ENCODE results near the gene PLEKHD1. TPM values are rescaled to one million over a fixed set of nuclear protein-coding genes. Genes with fewer than 3 reads are reported as not detected.

PLEKHD1 gene
- under 0.01 TPM in 2 replicates for total RNA-seq

DNA sequence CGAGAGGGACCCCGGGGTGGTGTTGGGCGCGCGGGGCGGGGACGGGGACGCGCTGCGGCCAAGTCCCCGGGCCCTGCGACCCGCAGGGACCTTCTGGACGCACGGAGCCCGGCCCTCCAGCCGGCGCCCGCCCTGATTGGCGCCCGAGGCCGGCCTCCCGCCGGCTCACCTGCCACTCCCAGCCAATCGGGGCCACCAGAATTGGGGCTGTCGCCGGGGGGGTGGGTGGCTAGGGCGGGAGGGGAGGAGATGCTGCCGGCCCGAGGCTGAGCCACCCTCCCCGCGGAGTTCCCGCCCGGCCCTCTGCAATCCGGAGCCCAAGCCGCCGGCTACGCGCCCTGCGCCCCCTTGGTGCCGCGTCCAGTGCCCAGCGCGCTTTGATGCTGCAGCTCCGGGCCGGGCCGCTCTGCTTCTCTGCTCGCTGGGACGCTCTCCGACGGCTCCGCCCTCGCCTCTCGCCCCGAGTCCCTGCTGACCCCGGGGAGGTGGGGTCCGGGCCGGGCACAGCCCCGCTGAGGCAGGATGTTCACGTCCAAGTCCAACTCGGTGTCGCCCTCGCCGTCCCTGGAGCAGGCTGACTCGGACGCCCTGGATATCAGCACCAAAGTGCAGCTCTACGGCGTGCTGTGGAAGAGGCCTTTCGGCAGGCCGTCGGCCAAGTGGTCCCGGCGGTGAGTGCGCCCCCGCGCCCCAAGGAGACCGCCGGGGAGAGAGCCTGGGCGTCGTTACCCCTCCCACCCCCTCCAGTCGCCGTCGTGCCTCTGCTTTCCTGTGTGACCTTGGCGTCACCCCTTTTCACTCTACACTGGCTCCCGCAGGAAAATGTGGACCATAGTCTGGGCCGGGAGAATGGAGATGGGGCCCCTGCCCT, at the start of gene PLEKHD1:
TSS of gene PLEKHD1 (plus strand) at position 285 of the 871 bp plus-strand sequence. CDS start at position 523, 238 bp downstream.
- H3K79me2 ChIP-seq (ENCODE audit: insufficient read depth, low read length), result no peaks in the 10 kb centered on the region
- H3K4me3 ChIP-seq (ENCODE audit: insufficient read depth, low read length), result peak within 1 kb of the TSS; percentile 22
- DNase-seq (ENCODE audit: insufficient read length, low spot score, missing footprints), result no peak
- no peaks in the 10 kb centered on the region for H4K20me1 ChIP-seq (ENCODE audit: insufficient read depth, low read length)
- H2AFZ ChIP-seq (ENCODE audit: low read length), result no peak within 1 kb of the TSS
- H3K27ac ChIP-seq (ENCODE audit: low read depth, low read length), result no peak within 1 kb of the TSS
- no peak within 1 kb of the TSS for H3K4me2 ChIP-seq (ENCODE audit: insufficient read depth, low read length)
- no peaks in the 10 kb centered on the region for H3K36me3 ChIP-seq (ENCODE audit: insufficient read depth, low read length)
- peaks cover 70% of the 10 kb centered on the region for H3K27me3 ChIP-seq (ENCODE audit: insufficient read depth, low read length)
- no peak for TF ChIP-seq CTCF (IDR thresholded peaks at IDR 0.05; ENCODE audit: extremely low read depth, low read depth, low read length)
- no peaks in the 10 kb centered on the region for H3K9me3 ChIP-seq (ENCODE audit: low read depth, low read length)
- H3K4me1 ChIP-seq (ENCODE audit: insufficient read depth, low read length), result no peaks in the 10 kb centered on the region

- H4K20me1 ChIP-seq (ENCODE audit: insufficient read depth, low read length), result peaks cover 15% of the 10 kb centered on the region
- no peak for DNase-seq (ENCODE audit: insufficient read length, low spot score, missing footprints)
- no peaks in the 10 kb centered on the region for H3K27me3 ChIP-seq (ENCODE audit: insufficient read depth, low read length)
- TF ChIP-seq CTCF (IDR thresholded peaks at IDR 0.05; ENCODE audit: extremely low read depth, low read depth, low read length), result no peak
- H2AFZ ChIP-seq (ENCODE audit: low read length), result no peak overlapping the region
- H3K27ac ChIP-seq (ENCODE audit: low read depth, low read length), result no peak overlapping the region
- no peak overlapping the region for H3K4me3 ChIP-seq (ENCODE audit: insufficient read depth, low read length)
- H3K4me1 ChIP-seq (ENCODE audit: insufficient read depth, low read length), result no peaks in the 10 kb centered on the region
- peaks cover 4% of the 10 kb centered on the region for H3K36me3 ChIP-seq (ENCODE audit: insufficient read depth, low read length)
- H3K4me2 ChIP-seq (ENCODE audit: insufficient read depth, low read length), result no peak overlapping the region
- peaks cover 50% of the 10 kb centered on the region for H3K79me2 ChIP-seq (ENCODE audit: insufficient read depth, low read length)
- no peaks in the 10 kb centered on the region for H3K9me3 ChIP-seq (ENCODE audit: low read depth, low read length)
Observed at GRCh38 chr14:69439521-69440270, 44.8 kb upstream of the PLEKHD1 start.

GRCh38 chr14:69441948-69442347, 42.6 kb upstream of the PLEKHD1 start:
- TF ChIP-seq CTCF (IDR thresholded peaks at IDR 0.05; ENCODE audit: extremely low read depth, low read depth, low read length), result no peak
- no peak overlapping the region for H3K4me2 ChIP-seq (ENCODE audit: insufficient read depth, low read length)
- no peaks in the 10 kb centered on the region for H3K27me3 ChIP-seq (ENCODE audit: insufficient read depth, low read length)
- no peak overlapping the region for H2AFZ ChIP-seq (ENCODE audit: low read length)
- H3K4me3 ChIP-seq (ENCODE audit: insufficient read depth, low read length), result no peak overlapping the region
- H3K4me1 ChIP-seq (ENCODE audit: insufficient read depth, low read length), result no peaks in the 10 kb centered on the region
- no peak overlapping the region for H3K27ac ChIP-seq (ENCODE audit: low read depth, low read length)
- H4K20me1 ChIP-seq (ENCODE audit: insufficient read depth, low read length), result peaks cover 2% of the 10 kb centered on the region
- no peaks in the 10 kb centered on the region for H3K9me3 ChIP-seq (ENCODE audit: low read depth, low read length)
- DNase-seq (ENCODE audit: insufficient read length, low spot score, missing footprints), result peak; percentile 17
- peaks cover 37% of the 10 kb centered on the region for H3K79me2 ChIP-seq (ENCODE audit: insufficient read depth, low read length)
- H3K36me3 ChIP-seq (ENCODE audit: insufficient read depth, low read length), result peaks cover 4% of the 10 kb centered on the region

GRCh38 chr14:69443296-69443805, 41.2 kb upstream of the PLEKHD1 start:
- DNase-seq (ENCODE audit: insufficient read length, low spot score, missing footprints), result no peak
- no peaks in the 10 kb centered on the region for H3K4me1 ChIP-seq (ENCODE audit: insufficient read depth, low read length)
- peaks cover 28% of the 10 kb centered on the region for H3K79me2 ChIP-seq (ENCODE audit: insufficient read depth, low read length)
- no peak overlapping the region for H3K4me3 ChIP-seq (ENCODE audit: insufficient read depth, low read length)
- no peak for TF ChIP-seq CTCF (IDR thresholded peaks at IDR 0.05; ENCODE audit: extremely low read depth, low read depth, low read length)
- H4K20me1 ChIP-seq (ENCODE audit: insufficient read depth, low read length), result peaks cover 2% of the 10 kb centered on the region
- H3K27ac ChIP-seq (ENCODE audit: low read depth, low read length), result no peak overlapping the region
- H2AFZ ChIP-seq (ENCODE audit: low read length), result no peak overlapping the region
- no peaks in the 10 kb centered on the region for H3K27me3 ChIP-seq (ENCODE audit: insufficient read depth, low read length)
- H3K9me3 ChIP-seq (ENCODE audit: low read depth, low read length), result no peaks in the 10 kb centered on the region
- H3K36me3 ChIP-seq (ENCODE audit: insufficient read depth, low read length), result peaks cover 4% of the 10 kb centered on the region
- H3K4me2 ChIP-seq (ENCODE audit: insufficient read depth, low read length), result no peak overlapping the region
